Mesenchymal stem cell (in vitro differentiated cells and primary cell): ENCODE results near the gene A4GALT.
"Not testable (repeated sequence)": the region's sequence is repeated elsewhere in the genome, so short reads cannot be mapped to it uniquely, and the experiment has no call there.

Source experiments
- DNase-seq: peaks from one replicate; pipeline ENCODE4 v3.0.0-alpha.2; 2013
- H2AFZ ChIP-seq: one replicate; pipeline ENCODE4 v1.6.1; 2013; ENCODE audit warnings: low read depth, mild to moderate bottlenecking, control low read depth, inconsistent platforms, low read length, moderate library complexity
- H2AK5ac ChIP-seq: 2 replicates; pipeline ENCODE4 v1.6.1; 2013; ENCODE audit warnings: low read length, moderate library complexity, mild to moderate bottlenecking, inconsistent platforms; ENCODE audit not compliant: severe bottlenecking
- H2BK120ac ChIP-seq: one replicate; pipeline ENCODE4 v1.6.1; 2013; ENCODE audit warnings: low read depth, mild to moderate bottlenecking, inconsistent platforms, low read length, moderate library complexity
- H2BK12ac ChIP-seq, 2 experiments: one replicate each; pipeline ENCODE4 v1.6.1; 2013; ENCODE audit warnings: inconsistent platforms in 2 of 2, low read length in 2 of 2, mild to moderate bottlenecking in 2 of 2, moderate library complexity in 2 of 2, control low read depth in 1 of 2
- H2BK15ac ChIP-seq: one replicate; pipeline ENCODE4 v1.6.1; 2013; ENCODE audit warnings: mild to moderate bottlenecking, low read depth, inconsistent platforms; ENCODE audit not compliant: poor library complexity, severe bottlenecking
- H2BK5ac ChIP-seq: 2 replicates; pipeline ENCODE4 v1.6.1; 2013; ENCODE audit warnings: low read depth, mild to moderate bottlenecking, low read length, control low read depth, inconsistent platforms; ENCODE audit not compliant: poor library complexity, severe bottlenecking
- H3K14ac ChIP-seq, 2 experiments: one replicate each; pipeline ENCODE4 v1.6.1; 2013; ENCODE audit warnings: inconsistent platforms in 2 of 2, low read length in 2 of 2, control low read depth in 1 of 2, mild to moderate bottlenecking in 1 of 2, moderate library complexity in 1 of 2
- H3K18ac ChIP-seq, 2 experiments: one replicate each; pipeline ENCODE4 v1.6.1; 2013; ENCODE audit warnings: inconsistent platforms in 2 of 2, low read length in 2 of 2, control low read depth in 1 of 2, low read depth in 1 of 2, mild to moderate bottlenecking in 1 of 2
- H3K23ac ChIP-seq, 2 experiments: one replicate each; pipeline ENCODE4 v1.6.1; 2013; ENCODE audit warnings: inconsistent platforms in 2 of 2, low read length in 2 of 2, mild to moderate bottlenecking in 2 of 2, moderate library complexity in 2 of 2, control low read depth in 1 of 2
- H3K27ac ChIP-seq: 2 replicates; pipeline ENCODE4 v1.5.1; 2013; ENCODE audit warnings: mild to moderate bottlenecking, moderate library complexity, low read length, control low read depth, inconsistent platforms; ENCODE audit not compliant: poor library complexity, severe bottlenecking
- H3K27me3 ChIP-seq, 2 experiments: 2 replicates each; pipeline versions ENCODE4 v1.6.1 to v1.7.0; 2013; ENCODE audit warnings: low read length in 2 of 2, mild to moderate bottlenecking in 2 of 2, moderate library complexity in 2 of 2, control low read depth in 1 of 2, inconsistent platforms in 1 of 2; ENCODE audit not compliant: control insufficient read depth in 1 of 2, insufficient read depth in 1 of 2
- H3K36me3 ChIP-seq, 2 experiments: 2 replicates each; pipeline versions ENCODE4 v1.6.1 to v1.7.0; 2013; ENCODE audit warnings: low read length in 2 of 2, control low read depth in 1 of 2, inconsistent platforms in 1 of 2, low read depth in 1 of 2, mild to moderate bottlenecking in 1 of 2; ENCODE audit not compliant: insufficient read depth in 2 of 2, control insufficient read depth in 1 of 2
- H3K4ac ChIP-seq, 2 experiments: one replicate each; pipeline ENCODE4 v1.6.1; 2013; ENCODE audit warnings: inconsistent platforms in 2 of 2, low read length in 2 of 2, mild to moderate bottlenecking in 2 of 2, moderate library complexity in 2 of 2, control low read depth in 1 of 2, low read depth in 1 of 2
- H3K4me1 ChIP-seq: 2 replicates; pipeline ENCODE4 v1.6.1; 2013; ENCODE audit warnings: low read depth, low read length, control low read depth; ENCODE audit not compliant: control insufficient read depth, insufficient read depth
- H3K4me2 ChIP-seq: 2 replicates; pipeline ENCODE4 v1.6.1; 2013; ENCODE audit warnings: low read length, mild to moderate bottlenecking, inconsistent platforms; ENCODE audit not compliant: poor library complexity, severe bottlenecking
- H3K4me3 ChIP-seq, 2 experiments: 2 replicates each; pipeline versions ENCODE4 v1.5.1 to v1.7.0; 2013; ENCODE audit warnings: low read length in 2 of 2, mild to moderate bottlenecking in 2 of 2, control low read depth in 1 of 2, low read depth in 1 of 2; ENCODE audit not compliant: insufficient read depth in 1 of 2
- H3K79me1 ChIP-seq: replicated peaks from 2 replicates; pipeline ENCODE4 v1.6.1; 2013; ENCODE audit warnings: mild to moderate bottlenecking, control low read depth, low read length, inconsistent platforms; ENCODE audit not compliant: poor library complexity, severe bottlenecking
- H3K9ac ChIP-seq: 2 replicates; pipeline ENCODE4 v1.7.0; 2013; ENCODE audit warnings: mild to moderate bottlenecking, low read length, moderate library complexity
- H3K9me3 ChIP-seq: 2 replicates; pipeline ENCODE4 v1.7.0; 2013; ENCODE audit warnings: mild to moderate bottlenecking, low read length; ENCODE audit not compliant: control insufficient read depth
- H4K8ac ChIP-seq: one replicate; pipeline ENCODE4 v1.6.1; 2013; ENCODE audit warnings: inconsistent platforms, mild to moderate bottlenecking, low read length, moderate library complexity
- H4K91ac ChIP-seq: one replicate; pipeline ENCODE4 v1.6.1; 2013; ENCODE audit warnings: mild to moderate bottlenecking, low read length, inconsistent platforms
- WGBS: methylation state at CpG from one replicate; pipeline ENCODE4 v1.1.7; 2013; ENCODE audit warnings: mixed read lengths; 5-methylcytosine and 5-hydroxymethylcytosine counted together

A4GALT gene

GRCh38 chr22:42755121-42755520, 34.5 kb upstream of the A4GALT start:
- H2BK120ac ChIP-seq, H3K27me3 ChIP-seq, H3K4ac ChIP-seq, H2AK5ac ChIP-seq, H3K36me3 ChIP-seq, H3K23ac ChIP-seq, H4K91ac ChIP-seq, H3K4me1 ChIP-seq, H3K18ac ChIP-seq, H2BK15ac ChIP-seq, H2BK5ac ChIP-seq, H3K79me1 ChIP-seq, H4K8ac ChIP-seq, H3K9me3 ChIP-seq, DNase-seq, H3K14ac ChIP-seq, H2AFZ ChIP-seq, H3K27ac ChIP-seq, H3K4me3 ChIP-seq, H3K4me2 ChIP-seq, H2BK12ac ChIP-seq: not testable (repeated sequence)
- WGBS = 96% methylated on average over 9 of the region's 16 CpGs
- H3K9ac ChIP-seq = peak overlapping the region; percentile 69

GRCh38 chr22:42754658-42755057, 34.0 kb upstream of the A4GALT start:
- Histone ChIP-seq H3K9ac (peak overlapping the region; percentile 69), H3K79me1 (no peaks in the 10 kb centered on the region), H3K36me3 (no peaks in the 10 kb centered on the region), H3K4me1 (peaks cover 9% of the 10 kb centered on the region), H4K91ac (no peak overlapping the region), H3K27ac (no peak overlapping the region), H2BK5ac (no peak overlapping the region), H2BK15ac (no peak overlapping the region), H2BK12ac (no peak overlapping the region), H3K4me3 (no peak overlapping the region), H2AK5ac (no peak overlapping the region), H2BK120ac (no peak overlapping the region), H3K27me3 (no peaks in the 10 kb centered on the region), H3K4ac (no peak overlapping the region), H4K8ac (no peak overlapping the region), H3K23ac (no peak overlapping the region), H2AFZ (no peak overlapping the region), H3K9me3 (no peaks in the 10 kb centered on the region), H3K4me2 (no peak overlapping the region), H3K18ac (peak overlapping the region in 1 of 2 experiments; percentile 37), H3K14ac (no peak overlapping the region)
- 98% methylated on average over 6 of the region's 6 CpGs for WGBS
- DNase-seq = no peak

GRCh38 chr22:42752912-42753311, 32.2 kb upstream of the A4GALT start:
- Histone ChIP-seq H3K4me2 (no peak overlapping the region), H3K27me3 (no peaks in the 10 kb centered on the region), H4K91ac (no peak overlapping the region), H2BK120ac (no peak overlapping the region), H3K9me3 (no peaks in the 10 kb centered on the region), H2BK5ac (no peak overlapping the region), H2AFZ (no peak overlapping the region), H3K23ac (no peak overlapping the region), H2BK15ac (peak overlapping the region; percentile 44), H2BK12ac (no peak overlapping the region), H3K4me3 (peak overlapping the region in 1 of 2 experiments; percentile 28), H3K4me1 (peaks cover 8% of the 10 kb centered on the region), H3K9ac (peak overlapping the region; percentile 83), H3K14ac (no peak overlapping the region), H3K36me3 (no peaks in the 10 kb centered on the region), H2AK5ac (no peak overlapping the region), H3K27ac (no peak overlapping the region), H3K18ac (no peak overlapping the region), H3K4ac (no peak overlapping the region), H3K79me1 (no peaks in the 10 kb centered on the region), H4K8ac (no peak overlapping the region)
- 91% methylated on average over 6 of the region's 7 CpGs for WGBS
- no peak for DNase-seq

GRCh38 chr22:42752230-42752746, 31.6 kb upstream of the A4GALT start:
- peak overlapping the region; percentile 83 for H3K9ac ChIP-seq
- no peak overlapping the region for H2AFZ ChIP-seq
- H3K4me1 ChIP-seq = peaks cover 11% of the 10 kb centered on the region
- H2BK120ac ChIP-seq = no peak overlapping the region
- H2AK5ac ChIP-seq = peak overlapping the region; percentile 30
- no peak overlapping the region for H3K4me2 ChIP-seq
- no peaks in the 10 kb centered on the region for H3K79me1 ChIP-seq
- H4K8ac ChIP-seq = peak overlapping the region; percentile 43
- 78% methylated on average over 8 of the region's 12 CpGs for WGBS
- no peak overlapping the region for H3K14ac ChIP-seq
- peak overlapping the region; percentile 76 for H4K91ac ChIP-seq
- H3K27me3 ChIP-seq = no peaks in the 10 kb centered on the region
- H3K4ac ChIP-seq = peak overlapping the region in 1 of 2 experiments; percentile 15
- H2BK15ac ChIP-seq = peak overlapping the region; percentile 44
- H2BK5ac ChIP-seq = no peak overlapping the region
- DNase-seq = no peak
- H3K9me3 ChIP-seq = no peaks in the 10 kb centered on the region
- peak overlapping the region in 1 of 2 experiments; percentile 87 for H2BK12ac ChIP-seq
- H3K18ac ChIP-seq = peak overlapping the region in 1 of 2 experiments; percentile 82
- H3K4me3 ChIP-seq = peak overlapping the region in 1 of 2 experiments; percentile 28
- H3K23ac ChIP-seq = no peak overlapping the region
- H3K27ac ChIP-seq = no peak overlapping the region
- H3K36me3 ChIP-seq = no peaks in the 10 kb centered on the region
